Uterus (tissue), 4 donors: ENCODE results near the gene HSF2. TPM values are rescaled to one million over a fixed set of nuclear protein-coding genes. Genes with fewer than 3 reads are reported as not detected.

Experiments used
- DNase-seq, 2 donors: peaks; one replicate each; pipeline ENCODE4 v3.0.0-alpha.2; 2019 to 2020
- H3K27ac ChIP-seq, 2 donors: fragments of 200-600 bp; sonication (generic); 1 replicate in 1 of 2; 2 replicates in 1 of 2; pipeline ENCODE4 v1.5.1; 2016 to 2018
- H3K27me3 ChIP-seq, 2 donors: fragments of 200-600 bp; sonication (generic); one replicate each; pipeline ENCODE4 v1.5.1; 2018 to 2019; ENCODE audit warnings: control low read depth in 1 of 2
- H3K36me3 ChIP-seq, 2 donors: fragments of 200-600 bp; sonication (generic); one replicate each; pipeline ENCODE4 v1.5.1; 2019; ENCODE audit warnings: control low read depth in 1 of 2
- H3K4me1 ChIP-seq, 2 donors: fragments of 200-600 bp; sonication (generic); one replicate each; pipeline ENCODE4 v1.5.1; 2018 to 2019; ENCODE audit warnings: control low read depth in 1 of 2
- H3K4me3 ChIP-seq, 2 donors: fragments of 200-600 bp; sonication (generic); 1 replicate in 1 of 2; 2 replicates in 1 of 2; pipeline ENCODE4 v1.5.1; 2018 to 2019; ENCODE audit warnings: mild to moderate bottlenecking in 1 of 2
- H3K9me3 ChIP-seq, 2 donors: fragments of 200-600 bp; sonication (generic); one replicate each; pipeline ENCODE4 v1.5.1; 2019; ENCODE audit warnings: control low read depth in 1 of 2
- CTCF ChIP-seq, 4 experiments: fragments of 200-600 bp in 2 of 4; fragments of 450-650 bp in 2 of 4; sonication (generic) in 2 of 4; IDR thresholded peaks; one replicate each; pipeline ENCODE4 v1.5.1; 2016 to 2019; ENCODE audit warnings: antibody characterized with exemption in 4 of 4, mild to moderate bottlenecking in 2 of 4, moderate library complexity in 1 of 4
- POLR2A ChIP-seq, 2 donors: fragments of 450-650 bp; IDR thresholded peaks; one replicate each; pipeline ENCODE4 v1.6.1; 2016; ENCODE audit warnings: antibody characterized with exemption in 2 of 2, mild to moderate bottlenecking in 1 of 2, moderate library complexity in 1 of 2
- intact Hi-C: fragments of 100-400 bp; cut with DNase I; formaldehyde crosslinking; loops from one replicate; pipeline ENCODE4 v1.15.1; 2023; ENCODE audit warnings: low total_unique reads
- total RNA-seq, 4 donors: library from RNA; depleted of rRNA in 3 of 4; stranded (reverse); fragments of >200 nt in 3 of 4; gene quantifications; one replicate each; pipeline versions ENCODE4 v1.1.0 to v1.2.4, GENCODE V29; 2014 to 2023
- donor health status: DM: yes; HTN: yes; CAD: no.

HSF2 gene
- total RNA-seq, 4 donors from 2014 or later, result 19.0 to 72.4 (median 33.4) TPM

DNA sequence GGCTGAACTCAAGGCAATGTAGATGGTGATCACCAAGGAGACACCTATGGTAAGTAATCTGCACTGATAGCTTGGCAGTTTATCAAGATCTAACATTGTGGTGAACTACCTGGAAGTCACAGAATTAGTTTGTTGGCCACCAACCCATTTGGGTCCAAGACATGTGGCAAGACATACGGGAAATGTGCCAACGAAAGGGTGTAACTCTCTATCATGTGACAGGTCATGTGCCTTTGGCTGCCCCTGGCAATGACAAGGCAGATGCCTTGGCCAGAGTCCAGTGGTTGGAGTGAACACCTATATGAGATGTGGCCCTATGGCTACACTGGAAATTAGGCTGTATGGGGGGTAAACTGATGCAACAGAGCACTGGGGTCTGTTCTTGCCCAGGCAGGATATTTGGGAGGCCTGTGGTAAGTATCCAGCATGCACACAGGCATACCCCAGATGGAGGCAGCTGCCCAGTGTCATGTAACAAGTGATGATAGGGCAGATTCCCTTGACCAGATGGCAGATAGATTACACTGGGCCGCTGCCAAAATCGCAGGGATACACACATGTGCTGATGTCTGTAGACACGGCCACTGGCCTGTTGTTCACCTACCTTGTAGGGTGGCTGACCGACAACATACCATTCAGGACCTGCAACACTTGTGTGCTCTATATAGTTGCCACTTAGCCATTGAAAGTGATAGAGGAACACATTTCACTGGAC is 35.5 kb upstream of the HSF2 start:
- TF ChIP-seq CTCF (IDR thresholded peaks at IDR 0.05) (no peak), POLR2A (IDR thresholded peaks at IDR 0.05) (no peak)
- no peaks in the 10 kb centered on the region for H3K4me1 ChIP-seq
- no peaks in the 10 kb centered on the region for H3K36me3 ChIP-seq
- H3K27me3 ChIP-seq, result no peaks in the 10 kb centered on the region
- intact Hi-C loops, result no loop called here
- H3K27ac ChIP-seq, result no peak overlapping the region
- no peaks in the 10 kb centered on the region for H3K9me3 ChIP-seq
- no peak overlapping the region for H3K4me3 ChIP-seq
- DNase-seq, result no peak

DNA sequence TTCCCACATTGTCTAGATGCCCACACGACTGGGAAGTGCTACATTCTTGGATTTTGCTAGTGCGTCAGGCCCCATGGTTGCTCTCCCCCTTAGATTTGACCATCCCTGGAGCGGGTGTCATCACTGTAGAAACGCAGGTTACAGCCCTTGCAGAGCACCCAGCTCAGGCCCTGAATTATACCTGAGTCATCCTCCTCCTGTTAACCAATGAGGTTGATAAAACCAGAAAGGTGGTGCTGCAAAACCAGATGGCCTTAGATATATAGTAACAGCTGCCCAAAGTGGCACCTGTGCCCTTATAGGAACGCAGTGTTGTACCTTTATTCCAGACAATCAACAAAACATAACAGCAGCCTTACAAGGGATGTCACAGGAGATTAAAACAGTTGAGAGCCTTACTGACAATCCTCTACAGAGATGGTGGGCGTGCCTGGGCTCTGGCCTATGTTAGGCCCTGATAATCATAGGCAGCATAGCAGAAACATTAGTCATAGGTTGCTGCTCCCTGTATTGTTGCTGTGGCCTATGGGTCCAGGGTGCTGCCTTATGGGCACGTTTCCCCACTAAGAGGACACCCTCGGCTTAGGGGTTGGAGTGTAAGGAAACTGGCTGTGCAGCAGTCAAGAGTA is 33.6 kb upstream of the HSF2 start:
- no peaks in the 10 kb centered on the region for H3K4me1 ChIP-seq
- H3K36me3 ChIP-seq, result no peaks in the 10 kb centered on the region
- intact Hi-C loops, result no loop called here
- no peak for DNase-seq
- H3K27ac ChIP-seq, result no peak overlapping the region
- H3K4me3 ChIP-seq, result no peak overlapping the region
- no peaks in the 10 kb centered on the region for H3K9me3 ChIP-seq
- no peaks in the 10 kb centered on the region for H3K27me3 ChIP-seq
- TF ChIP-seq POLR2A (IDR thresholded peaks at IDR 0.05) (no peak), CTCF (IDR thresholded peaks at IDR 0.05) (no peak)

DNA sequence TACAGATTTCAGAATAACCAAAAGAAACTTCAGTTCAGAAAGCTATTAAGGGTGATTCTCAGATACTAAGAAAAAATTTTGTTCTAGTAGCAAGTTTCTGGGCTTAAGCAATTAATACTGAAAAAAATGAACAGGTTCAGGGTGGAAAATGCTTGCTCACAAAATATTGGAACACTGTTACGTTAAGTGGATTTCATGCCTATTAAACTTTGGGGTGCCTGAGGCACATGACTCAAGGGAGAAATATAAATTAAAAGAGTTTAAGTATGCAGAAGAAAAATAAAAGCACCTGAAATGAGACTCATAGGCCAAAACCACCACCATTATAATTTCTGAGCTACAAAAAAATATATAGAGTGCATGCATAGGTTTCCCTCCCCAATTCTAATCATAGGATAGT is 32.3 kb upstream of the HSF2 start:
- intact Hi-C loops, result no loop called here
- no peaks in the 10 kb centered on the region for H3K4me1 ChIP-seq
- no peak for TF ChIP-seq CTCF (IDR thresholded peaks at IDR 0.05)
- TF ChIP-seq POLR2A (IDR thresholded peaks at IDR 0.05), result no peak
- H3K4me3 ChIP-seq, result no peak overlapping the region
- H3K27me3 ChIP-seq, result no peaks in the 10 kb centered on the region
- DNase-seq, result no peak
- H3K27ac ChIP-seq, result no peak overlapping the region
- no peaks in the 10 kb centered on the region for H3K9me3 ChIP-seq
- no peaks in the 10 kb centered on the region for H3K36me3 ChIP-seq

DNA sequence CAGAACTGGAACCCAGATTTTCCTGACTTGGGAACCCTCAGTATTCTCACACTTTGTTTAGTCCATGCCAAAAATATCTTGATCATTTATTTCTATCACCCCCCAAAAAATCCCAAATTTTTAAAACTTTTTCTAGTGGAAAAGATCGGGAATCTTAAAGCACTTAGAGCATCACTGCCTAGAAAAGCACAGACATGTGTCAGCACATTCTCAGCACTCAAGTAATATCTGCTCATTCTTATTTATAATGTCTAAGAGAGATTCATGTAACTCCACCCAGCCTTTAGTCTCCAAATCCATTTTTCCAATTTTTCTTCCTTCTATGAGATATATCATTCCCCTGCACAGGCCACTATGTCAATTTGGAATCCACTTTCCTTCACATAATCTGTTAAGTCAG is 29.9 kb upstream of the HSF2 start:
- peaks cover 0 to under 1% of the 10 kb centered on the region in 2 donors for H3K27me3 ChIP-seq
- H3K27ac ChIP-seq, result no peak overlapping the region
- intact Hi-C loops, result no loop called here
- DNase-seq, result no peak
- H3K9me3 ChIP-seq, result no peaks in the 10 kb centered on the region
- no peak for TF ChIP-seq CTCF (IDR thresholded peaks at IDR 0.05)
- no peak for TF ChIP-seq POLR2A (IDR thresholded peaks at IDR 0.05)
- no peak overlapping the region for H3K4me3 ChIP-seq
- H3K4me1 ChIP-seq, result no peaks in the 10 kb centered on the region
- no peaks in the 10 kb centered on the region for H3K36me3 ChIP-seq

- Histone ChIP-seq H3K27ac (no peak overlapping the region), H3K36me3 (no peaks in the 10 kb centered on the region), H3K4me1 (no peaks in the 10 kb centered on the region), H3K4me3 (no peak overlapping the region), H3K9me3 (no peaks in the 10 kb centered on the region), H3K27me3 (peaks cover 0 to 3% of the 10 kb centered on the region in 2 donors)
- no peak for TF ChIP-seq CTCF (IDR thresholded peaks at IDR 0.05)
- no peak for TF ChIP-seq POLR2A (IDR thresholded peaks at IDR 0.05)
- no peak for DNase-seq
- intact Hi-C loops, result no loop called here
Observed at GRCh38 chr6:122372647-122373046, 26.8 kb upstream of the HSF2 start.
